ENCODE measurements around the gene SCML1. TPM values are rescaled to one million over a fixed set of nuclear protein-coding genes. Genes with fewer than 3 reads are reported as not detected.

The SCML1 gene
- polyA plus RNA-seq (12.2 to 19.9 TPM (median 14.1 TPM) in 3 replicates), polyA minus RNA-seq (4.8 to 7.5 TPM (median 7.2 TPM) in 3 replicates)
- 5.6 TPM for polyA plus RNA-seq (2011; ENCODE audit: low read depth)
- polyA plus RNA-seq (2011; cell fraction: cytosol; rRNA removed), result 6.7 and 11.4 TPM in 2 replicates
- polyA plus RNA-seq (2011; cell fraction: nucleus; rRNA removed), result 24.4 and 26.8 TPM in 2 replicates
- 6.8 and 7.0 TPM in 2 replicates for polyA plus RNA-seq (2012; ENCODE audit: low replicate concordance)
- 4.8 TPM for polyA minus RNA-seq (2011; cell fraction: cytosol; rRNA and poly(A)+ RNA removed)
- polyA minus RNA-seq (2011; cell fraction: nucleus; rRNA and poly(A)+ RNA removed), result 5.7 and 8.6 TPM in 2 replicates

- no peaks in the 10 kb centered on the region for H3K36me3 ChIP-seq (ENCODE audit: control insufficient read depth in 2 of 2, extremely low read depth in 1 of 2, insufficient read depth in 2 of 2, low read length in 2 of 2)
- H2AFZ ChIP-seq (ENCODE audit: control insufficient read depth, low read length), result peak within 1 kb of the TSS; percentile 81
- no peak for FAIRE-seq
- no peaks in the 10 kb centered on the region for H3K9me1 ChIP-seq (ENCODE audit: control insufficient read depth, extremely low read depth, insufficient read depth, low read length)
- H3K4me1 ChIP-seq (ENCODE audit: control insufficient read depth, extremely low read depth, insufficient read depth, low read length), result no peaks in the 10 kb centered on the region
- peak; percentile 76 for DNase-seq (ENCODE audit: low read depth, low spot score)
- H3K9me3 ChIP-seq (ENCODE audit: control insufficient read depth, low read depth, low read length), result no peaks in the 10 kb centered on the region
- no peaks in the 10 kb centered on the region for H4K20me1 ChIP-seq (ENCODE audit: control insufficient read depth, extremely low read depth, insufficient read depth, low read length)
- peak within 1 kb of the TSS; percentile 75 for H3K9ac ChIP-seq (ENCODE audit: control insufficient read depth, extremely low read depth, insufficient read depth, low read length)
- peak within 1 kb of the TSS; percentile 65 for H3K4me2 ChIP-seq (ENCODE audit: control insufficient read depth, extremely low read depth, insufficient read depth, low read depth, low read length)
- H3K27me3 ChIP-seq (ENCODE audit: control insufficient read depth, extremely low read depth, insufficient read depth, low read length), result no peaks in the 10 kb centered on the region
- peak within 1 kb of the TSS; percentile 50 to 80 (median 79) for H3K4me3 ChIP-seq (ENCODE audit: control insufficient read depth in 2 of 3, extremely low read depth in 1 of 3, insufficient read depth in 2 of 3, low read depth in 1 of 3, low read length in 3 of 3)
- dilution Hi-C loops (cut with MboI; ENCODE audit: extremely low pct_ligation_motif_present, low sequenced_read_pairs), result no loop called here
- TF ChIP-seq EZH2 (IDR thresholded peaks at IDR 0.05; ENCODE audit: low read length) (no peak), CTCF (optimal IDR thresholded peaks at IDR 0.05 in 1 of 3, IDR thresholded peaks at IDR 0.05 in 1 of 3, conservative IDR thresholded peaks at IDR 0.05 in 1 of 3; ENCODE audit: extremely low read depth in 1 of 3, insufficient read depth in 2 of 3, low read length in 3 of 3) (no peak)
- H3K27ac ChIP-seq (ENCODE audit: control insufficient read depth, insufficient read depth, low read length), result peak within 1 kb of the TSS; percentile 80
- peaks cover 23% of the 10 kb centered on the region for H3K79me2 ChIP-seq (ENCODE audit: control insufficient read depth, insufficient read depth, low read length)
Observed at GRCh38 chrX:17736856-17737709, at the start of gene SCML1. Gene SCML1, plus strand, starts transcription at chrX:17737493. Its CDS starts 6,694 bp downstream, at chrX:17744187.

- no peak for FAIRE-seq
- H3K36me3 ChIP-seq (ENCODE audit: control insufficient read depth in 2 of 2, extremely low read depth in 1 of 2, insufficient read depth in 2 of 2, low read length in 2 of 2), result no peaks in the 10 kb centered on the region
- H3K9me3 ChIP-seq (ENCODE audit: control insufficient read depth, low read depth, low read length), result no peaks in the 10 kb centered on the region
Observed at GRCh38 chrX:17687648-17688047, 49.6 kb upstream of the SCML1 start.

More at GRCh38 chrX:17687648-17688047, 49.6 kb upstream of the SCML1 start:
- no peaks in the 10 kb centered on the region for H3K79me2 ChIP-seq (ENCODE audit: control insufficient read depth, insufficient read depth, low read length)
- H3K27ac ChIP-seq (ENCODE audit: control insufficient read depth, insufficient read depth, low read length), result no peak overlapping the region
- H3K9ac ChIP-seq (ENCODE audit: control insufficient read depth, extremely low read depth, insufficient read depth, low read length), result no peak overlapping the region
- H2AFZ ChIP-seq (ENCODE audit: control insufficient read depth, low read length), result no peak overlapping the region
- no peak overlapping the region for H3K4me3 ChIP-seq (ENCODE audit: control insufficient read depth in 2 of 3, extremely low read depth in 1 of 3, insufficient read depth in 2 of 3, low read depth in 1 of 3, low read length in 3 of 3)
- DNase-seq (ENCODE audit: low read depth, low spot score), result no peak
- H3K9me1 ChIP-seq (ENCODE audit: control insufficient read depth, extremely low read depth, insufficient read depth, low read length), result no peaks in the 10 kb centered on the region
- no peak overlapping the region for H3K4me2 ChIP-seq (ENCODE audit: control insufficient read depth, extremely low read depth, insufficient read depth, low read depth, low read length)
- dilution Hi-C loops (cut with MboI; ENCODE audit: extremely low pct_ligation_motif_present, low sequenced_read_pairs), result no loop called here
- no peaks in the 10 kb centered on the region for H4K20me1 ChIP-seq (ENCODE audit: control insufficient read depth, extremely low read depth, insufficient read depth, low read length)
- no peaks in the 10 kb centered on the region for H3K4me1 ChIP-seq (ENCODE audit: control insufficient read depth, extremely low read depth, insufficient read depth, low read length)
- no peak for TF ChIP-seq CTCF (optimal IDR thresholded peaks at IDR 0.05 in 1 of 3, IDR thresholded peaks at IDR 0.05 in 1 of 3, conservative IDR thresholded peaks at IDR 0.05 in 1 of 3; ENCODE audit: extremely low read depth in 1 of 3, insufficient read depth in 2 of 3, low read length in 3 of 3)
- no peak for TF ChIP-seq EZH2 (IDR thresholded peaks at IDR 0.05; ENCODE audit: low read length)
- H3K27me3 ChIP-seq (ENCODE audit: control insufficient read depth, extremely low read depth, insufficient read depth, low read length), result no peaks in the 10 kb centered on the region
